HG03280 (cell line): ENCODE results near the gene ITPR1.

Experiments
- ATAC-seq: cut with Tn5 transposase; IDR thresholded peaks from one replicate; pipeline ENCODE4 v1.9.1; 2021; ENCODE audit warnings: mild to moderate bottlenecking, moderate library complexity; ENCODE audit not compliant: unreplicated experiment

ITPR1 gene

DNA sequence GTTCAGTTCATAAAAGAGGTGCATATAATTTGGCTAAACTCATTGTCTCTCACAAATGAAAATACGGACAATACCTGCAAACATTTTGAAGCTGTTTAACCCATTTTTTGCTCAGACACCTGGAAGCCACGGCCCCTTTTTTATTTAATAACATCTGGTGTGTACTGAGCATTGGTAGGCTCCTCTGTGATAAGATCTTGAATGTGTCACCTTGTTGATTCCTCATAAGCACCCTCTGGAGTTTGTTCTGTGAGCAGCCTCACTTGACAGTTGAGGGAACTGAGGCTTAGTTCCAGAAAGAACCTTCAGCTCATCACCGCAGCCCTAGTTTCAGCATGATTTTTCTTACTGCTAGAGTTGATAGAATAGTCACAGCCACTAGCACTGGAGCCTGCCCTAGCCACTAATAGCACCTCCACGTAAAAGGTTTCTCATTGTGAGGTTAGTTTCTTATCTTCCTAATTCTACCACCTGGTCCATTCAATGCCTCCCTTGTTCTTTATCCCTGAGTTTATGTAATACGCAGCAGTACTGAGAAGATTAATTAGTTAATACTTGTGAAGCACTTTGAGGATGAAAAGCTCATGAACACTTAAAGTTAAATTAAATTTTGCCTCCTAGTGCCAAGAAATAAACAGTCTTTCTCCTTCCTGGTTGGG, 71.9 kb downstream of the ITPR1 start:
- no peak for ATAC-seq

DNA sequence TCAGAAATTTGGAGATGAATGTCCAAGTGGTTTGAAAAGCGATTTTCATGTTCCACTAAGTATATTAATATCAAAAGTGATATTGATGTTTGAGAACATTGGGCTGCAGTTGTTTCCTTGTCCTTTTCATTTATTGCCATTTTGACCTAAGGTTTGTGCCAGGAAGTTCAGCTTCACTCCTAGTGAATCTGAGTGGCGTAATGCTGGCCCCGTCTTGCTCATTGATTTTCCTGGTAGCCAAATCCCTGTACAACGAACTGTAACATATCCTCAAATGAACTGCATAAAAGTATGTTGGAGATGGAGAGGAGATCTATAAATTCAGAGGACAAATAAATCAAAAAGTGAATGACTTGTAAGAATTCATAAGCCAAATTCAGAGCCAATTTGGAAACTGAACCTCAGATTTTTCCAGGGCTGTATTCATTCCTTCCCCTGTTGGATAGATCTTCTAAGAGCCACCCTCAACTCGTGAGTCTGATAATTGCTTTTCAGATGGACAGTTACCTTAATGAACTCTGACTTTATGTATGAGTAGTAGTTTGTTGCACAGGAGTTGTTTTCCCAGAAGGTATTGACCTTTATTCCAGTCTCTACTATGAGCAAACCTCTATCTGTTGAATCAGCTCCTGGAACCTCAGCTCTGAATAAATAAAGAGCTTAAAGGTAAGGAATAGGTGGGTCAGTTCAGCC, 72.8 kb downstream of the ITPR1 start:
- ATAC-seq: no peak

DNA sequence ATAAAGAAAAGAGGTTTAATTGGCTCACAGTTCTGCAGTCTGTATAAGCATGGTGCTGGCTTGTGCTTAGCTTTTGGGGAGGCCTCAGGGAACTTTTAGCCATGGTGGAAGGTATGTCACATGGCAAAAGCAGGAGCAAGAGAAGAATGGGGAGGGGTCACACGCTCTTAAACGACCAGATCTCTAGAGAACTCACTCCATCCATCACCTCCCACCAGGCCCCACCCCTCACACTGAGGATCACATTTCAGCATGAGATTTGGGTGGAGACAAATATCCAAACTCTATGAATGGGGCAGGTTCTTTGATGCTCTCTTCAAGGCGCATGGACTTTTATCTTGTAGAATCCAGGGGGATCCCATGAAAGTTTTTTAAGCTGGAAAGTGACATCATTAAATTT, 75.7 kb downstream of the ITPR1 start:
- no peak for ATAC-seq

DNA sequence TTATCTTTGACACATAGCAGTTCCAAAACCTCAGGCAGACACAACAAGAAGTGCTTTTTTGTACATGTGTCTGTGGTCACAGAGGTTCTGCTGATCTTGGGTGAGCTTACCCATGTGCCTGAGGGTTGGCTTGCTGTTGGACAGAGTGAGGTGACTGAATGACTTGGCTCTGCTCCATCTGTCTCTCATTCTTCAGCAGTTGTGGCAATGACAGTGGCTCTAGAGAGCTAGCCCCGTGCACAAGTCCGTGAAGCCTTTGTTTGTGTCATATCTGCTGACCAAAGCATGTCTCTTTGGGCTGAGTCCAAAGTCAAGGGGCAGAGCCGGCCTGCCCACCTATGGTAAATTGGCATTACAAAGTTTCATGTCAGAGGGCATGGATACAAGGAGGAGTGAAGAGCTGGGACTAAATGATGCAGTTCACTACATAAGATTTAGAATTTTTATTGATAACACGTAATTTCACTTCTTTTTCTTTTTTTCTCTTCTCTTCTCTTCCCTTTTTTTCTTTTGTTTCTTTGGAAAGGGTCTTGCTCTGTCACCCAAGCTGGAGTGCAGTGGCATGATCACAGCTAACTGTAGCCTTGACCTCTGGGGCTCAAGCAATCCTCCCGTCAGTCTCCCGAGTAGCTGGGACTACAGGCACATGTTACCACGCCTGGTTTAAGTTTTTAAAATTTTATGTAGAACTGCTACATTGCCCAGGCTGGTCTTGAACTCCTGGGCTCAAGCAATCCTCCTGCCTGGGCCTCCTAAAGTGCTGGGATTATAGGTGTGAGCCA, 77.9 kb downstream of the ITPR1 start:
- no peak for ATAC-seq

DNA sequence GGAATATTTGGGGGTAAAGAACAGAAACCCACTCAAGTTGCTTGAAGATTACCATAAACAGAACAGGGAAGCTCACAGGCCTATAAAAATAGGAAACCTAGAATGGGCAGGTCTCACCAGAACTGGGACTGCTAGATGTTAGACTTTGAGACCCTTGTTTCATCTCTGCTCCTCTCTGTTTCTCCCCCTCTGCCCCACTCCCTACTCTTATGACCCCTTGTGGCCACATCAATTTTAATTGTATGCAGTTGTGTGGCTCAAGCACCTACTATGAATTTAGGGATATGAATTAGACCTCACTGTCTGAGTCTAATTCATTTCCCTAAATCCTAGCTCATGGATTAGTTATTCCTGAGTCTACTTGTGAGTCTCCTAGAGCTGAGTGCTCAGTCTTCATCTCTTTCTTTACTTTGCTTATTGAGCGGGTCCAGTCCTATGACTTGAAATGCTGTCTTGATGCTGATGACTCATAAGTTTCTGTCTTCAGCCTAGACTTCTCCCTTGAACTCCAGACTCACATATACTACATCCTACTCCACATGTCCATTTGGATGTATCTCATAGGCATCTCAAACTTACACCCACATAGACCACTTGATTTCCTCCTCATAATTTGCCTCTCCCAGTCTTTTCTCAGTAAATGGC, 78.7 kb downstream of the ITPR1 start:
- no peak for ATAC-seq

DNA sequence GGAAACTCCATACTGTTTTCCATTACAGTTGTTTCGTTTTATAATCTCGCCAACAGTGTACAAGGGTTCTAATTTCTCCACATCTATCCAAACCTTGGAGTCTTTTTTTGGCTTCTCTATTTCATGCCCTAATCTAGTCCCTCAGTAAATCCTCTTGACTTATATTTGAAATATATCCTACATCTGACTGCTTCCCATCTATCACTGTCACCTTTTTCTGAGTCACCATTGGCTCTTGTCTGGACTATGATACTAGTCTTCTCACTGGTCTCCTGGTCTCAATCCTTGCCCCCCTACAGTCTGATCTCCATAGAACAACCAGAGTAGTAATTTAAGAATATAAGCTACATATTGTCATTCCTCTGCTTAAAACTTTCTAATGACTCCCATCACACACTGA, 80.0 kb downstream of the ITPR1 start:
- ATAC-seq: no peak

DNA sequence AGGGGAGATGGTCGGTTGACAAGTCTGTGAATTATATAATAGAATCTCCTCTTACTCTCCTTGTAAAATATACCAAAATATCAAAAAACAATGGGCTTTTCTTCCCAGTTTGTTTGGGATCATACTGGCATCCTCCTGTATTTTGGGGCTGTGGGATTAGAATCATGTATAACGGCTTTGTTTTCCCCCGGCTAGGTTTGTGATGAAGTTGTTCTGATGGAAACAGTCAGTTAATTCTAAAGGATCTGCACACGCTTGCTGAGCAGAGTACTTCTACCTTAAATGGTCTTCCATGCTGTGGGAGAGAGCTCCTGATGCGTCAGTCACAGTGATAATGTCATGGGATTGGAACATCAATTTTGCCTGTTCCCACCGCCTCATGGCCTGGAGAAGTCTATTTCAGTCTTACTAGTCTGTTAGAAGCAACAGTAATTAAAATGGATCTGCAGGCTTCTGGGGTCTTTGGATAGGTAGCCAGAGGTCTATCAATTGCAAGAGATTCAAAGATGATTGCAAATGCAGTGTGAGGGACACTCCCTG, 81.3 kb downstream of the ITPR1 start:
- ATAC-seq: no peak

DNA sequence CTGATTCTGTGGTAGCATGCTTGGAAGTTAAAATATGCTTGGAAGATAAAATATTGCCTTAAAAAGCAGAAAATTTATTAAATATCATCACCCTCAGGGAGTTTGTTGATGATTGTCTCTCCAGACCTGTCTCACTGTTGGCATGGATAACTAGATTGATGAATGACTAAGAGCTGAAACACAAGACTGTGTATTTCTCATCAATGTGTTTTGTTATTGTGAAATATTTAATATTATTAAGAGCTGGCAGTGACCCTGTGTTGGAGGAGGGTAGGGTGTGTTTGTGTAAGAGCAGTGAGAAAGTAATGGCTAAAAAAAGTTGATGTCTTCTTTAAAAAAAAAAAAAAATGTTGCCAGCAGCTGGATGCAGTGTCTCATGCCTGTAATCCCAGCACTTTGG, 82.2 kb downstream of the ITPR1 start:
- no peak for ATAC-seq

DNA sequence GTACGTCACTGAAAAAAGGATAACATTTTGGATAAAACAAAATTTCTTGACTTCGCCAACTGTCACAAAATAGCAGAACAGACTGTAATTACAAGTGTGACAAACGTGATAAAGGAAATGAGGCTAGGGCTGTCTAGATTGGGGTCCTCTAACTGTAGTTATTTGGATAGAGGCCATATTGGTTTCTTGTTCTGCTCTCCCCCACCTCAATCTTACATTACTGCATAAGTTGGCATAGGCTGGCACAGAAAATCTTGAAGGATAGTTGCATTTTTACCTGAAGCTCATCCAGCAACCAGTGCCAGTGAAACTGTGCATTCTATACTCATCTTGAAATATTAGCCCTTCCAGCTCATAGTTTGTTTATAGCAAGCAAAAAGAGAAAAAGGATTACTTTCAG, 84.6 kb downstream of the ITPR1 start:
- no peak for ATAC-seq

DNA sequence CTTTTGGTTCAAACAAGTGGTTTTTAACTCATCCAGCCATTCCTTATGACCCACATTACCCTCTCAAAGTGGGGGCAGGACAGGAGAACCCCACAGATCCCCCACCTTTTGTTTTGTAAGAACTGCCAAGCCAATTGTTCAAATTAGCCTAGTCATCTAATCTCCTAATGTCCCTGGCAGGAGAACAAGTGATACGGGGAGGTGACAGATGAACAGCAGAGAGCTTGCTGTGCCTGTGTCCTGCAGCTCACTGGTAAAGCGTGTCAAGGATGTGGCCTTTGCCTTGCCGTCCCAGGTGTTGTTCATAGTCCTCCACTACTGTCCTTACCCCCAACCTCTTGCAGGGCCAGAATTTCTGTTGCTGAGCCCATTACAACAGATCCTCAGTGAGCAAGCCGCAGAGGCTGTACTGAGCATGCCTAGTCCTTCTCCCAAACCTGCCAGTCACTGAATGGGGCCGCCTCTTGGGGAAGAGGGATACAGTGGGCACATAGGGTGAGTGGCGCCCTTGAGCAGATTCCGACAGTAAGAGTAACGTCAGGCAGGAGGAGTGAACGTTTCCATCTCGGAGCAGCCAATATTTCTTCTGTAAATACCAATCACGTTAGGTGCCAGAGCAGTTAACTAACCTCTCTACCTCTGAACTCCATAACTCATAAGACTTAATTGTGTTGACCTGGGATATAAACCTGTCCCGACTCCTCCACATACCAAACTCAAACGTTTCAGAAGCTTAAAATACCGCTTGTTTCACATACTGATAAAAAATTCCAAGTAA, 87.4 kb downstream of the ITPR1 start:
- no peak for ATAC-seq

DNA sequence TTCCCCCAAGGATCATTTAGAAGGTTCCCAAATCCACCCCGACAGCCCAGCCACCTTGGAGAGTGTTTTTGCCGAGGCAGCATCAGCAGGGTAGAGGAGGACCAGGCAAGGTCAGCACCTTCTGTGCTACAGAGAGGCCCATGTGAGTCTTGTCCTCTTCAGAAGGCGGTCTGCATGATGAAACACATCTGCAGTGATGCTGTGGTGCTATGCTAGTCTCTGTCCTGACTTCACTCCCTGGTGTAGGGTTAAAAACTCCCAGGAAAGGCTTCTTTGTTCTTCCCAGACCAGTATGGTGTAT, 87.9 kb downstream of the ITPR1 start:
- no peak for ATAC-seq

DNA sequence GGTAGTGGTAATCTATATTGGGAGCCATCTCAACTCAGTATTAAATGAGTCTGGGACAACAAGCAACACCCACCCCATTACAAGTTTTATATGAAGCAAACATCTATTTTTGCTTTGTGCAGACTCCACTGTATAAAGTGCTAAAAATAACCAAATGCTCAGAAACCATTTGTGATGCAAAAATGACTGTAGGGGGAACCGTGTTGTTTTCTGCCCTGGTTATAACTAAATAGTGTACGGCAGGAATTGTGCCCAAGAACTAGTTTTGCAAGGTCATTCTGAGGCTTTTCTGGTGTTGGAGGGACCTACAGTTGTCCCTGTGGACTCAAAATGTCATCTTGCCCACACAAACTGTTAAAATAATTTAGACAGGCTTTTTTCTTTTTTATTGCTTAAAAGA, 88.3 kb downstream of the ITPR1 start:
- no peak for ATAC-seq

DNA sequence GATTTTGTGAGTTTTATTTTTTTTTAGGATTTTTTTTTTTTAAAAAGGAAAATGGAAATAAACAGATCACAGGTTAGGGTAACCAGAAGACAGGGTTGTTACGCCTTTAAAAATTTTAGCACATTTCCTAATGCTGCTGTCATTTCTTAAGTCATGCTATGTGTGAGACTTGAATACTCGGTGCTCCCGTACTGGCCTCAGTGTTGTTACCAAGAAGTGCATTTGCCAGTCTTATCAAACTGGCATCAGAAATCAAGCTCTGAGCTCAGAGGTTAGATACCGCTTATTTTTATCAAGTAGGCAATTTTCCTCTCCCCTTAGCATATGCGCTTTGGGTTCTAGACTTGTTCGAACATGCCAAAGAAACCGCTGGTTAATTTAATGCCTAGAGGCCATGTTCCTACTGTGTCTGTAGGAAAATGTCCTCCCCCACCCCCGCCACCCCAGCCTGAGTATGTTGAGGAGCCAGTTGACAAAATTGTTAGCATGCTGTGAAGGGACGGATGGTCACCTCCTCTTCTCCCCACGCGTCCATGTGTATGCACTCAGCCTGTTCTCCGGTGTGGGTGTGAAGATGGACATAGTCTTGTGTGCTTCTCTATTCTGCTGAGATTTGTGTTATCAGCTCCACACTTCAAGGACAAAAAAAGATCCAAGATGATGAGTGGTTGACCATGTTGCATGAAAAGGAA, 88.9 kb downstream of the ITPR1 start:
- ATAC-seq: no peak

DNA sequence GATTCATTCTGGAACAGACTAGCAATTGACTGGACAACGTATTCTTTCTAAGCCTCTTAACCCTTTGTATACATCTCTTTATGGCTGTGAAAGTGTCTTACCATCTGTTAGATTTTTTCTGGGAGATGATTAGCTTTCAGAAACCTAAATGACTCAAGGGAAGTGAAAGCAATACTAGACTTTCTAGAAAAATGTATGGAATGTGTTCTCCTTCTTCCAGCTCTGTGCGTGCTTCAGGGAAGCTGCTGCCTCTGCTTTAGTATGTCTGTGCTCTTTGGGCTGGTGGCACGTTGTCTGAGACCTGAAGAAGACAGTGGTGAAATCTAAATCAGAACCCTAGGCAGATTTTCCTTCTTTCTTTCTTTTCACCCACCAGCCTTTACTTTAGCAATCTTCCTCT, 89.5 kb downstream of the ITPR1 start:
- no peak for ATAC-seq

DNA sequence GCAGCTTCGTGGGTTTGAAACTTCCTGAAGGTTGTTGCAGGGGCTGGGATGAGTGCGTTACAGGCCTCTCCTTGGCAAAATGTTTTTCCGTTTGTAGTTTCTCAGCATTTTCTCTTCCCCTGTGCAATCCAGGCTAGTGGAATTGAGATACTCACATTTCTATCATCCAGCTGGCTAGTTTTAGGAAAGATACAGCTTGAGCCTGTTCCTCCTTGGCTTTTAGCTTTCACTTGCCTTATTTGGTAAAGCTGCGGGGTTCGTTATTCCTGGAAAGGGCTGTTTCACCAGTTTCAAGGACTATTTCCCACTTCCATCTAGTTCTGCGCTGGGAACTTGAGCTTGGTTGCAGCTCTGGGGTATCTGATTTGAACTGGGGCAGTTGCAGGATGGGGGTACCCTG, 90.3 kb downstream of the ITPR1 start:
- ATAC-seq: no peak

DNA sequence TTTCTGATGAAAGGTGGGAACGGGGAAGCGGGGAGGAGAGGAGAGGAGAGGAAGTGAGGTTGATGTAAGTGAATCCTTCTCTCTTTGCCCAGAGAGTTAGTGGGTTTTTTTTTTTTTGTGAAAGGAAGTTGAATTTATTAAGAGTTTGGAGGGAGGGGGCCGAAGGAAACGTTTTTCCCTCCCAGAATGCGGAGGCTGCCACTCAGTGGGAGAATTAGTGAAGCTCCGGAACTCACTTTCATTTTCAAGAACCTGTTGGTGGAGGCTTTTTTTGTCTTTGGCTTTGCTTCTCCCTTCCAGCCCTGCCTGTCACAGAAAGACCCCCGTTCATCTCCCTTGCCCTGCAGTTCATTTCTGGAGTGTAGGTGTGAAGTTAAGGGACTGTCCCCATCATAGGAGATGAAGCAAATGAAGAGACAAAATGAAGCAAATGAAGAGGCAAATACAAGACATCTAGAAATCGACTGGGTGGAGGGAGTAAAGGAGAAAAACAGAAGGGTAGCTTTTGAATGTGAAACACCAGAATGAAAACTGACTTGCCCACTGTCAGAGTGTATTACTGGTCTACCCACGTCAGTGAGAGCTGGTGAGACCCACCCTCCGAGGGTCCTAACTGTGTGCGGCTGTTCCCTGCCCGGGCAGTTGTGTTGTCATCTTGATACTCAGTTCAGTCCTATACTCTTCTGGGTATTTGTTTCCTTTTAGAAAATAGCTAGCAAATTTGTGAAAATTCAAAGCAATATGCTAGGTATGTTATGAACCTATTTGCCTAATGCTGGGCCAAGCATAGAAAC, 91.5 kb downstream of the ITPR1 start:
- no peak for ATAC-seq

DNA sequence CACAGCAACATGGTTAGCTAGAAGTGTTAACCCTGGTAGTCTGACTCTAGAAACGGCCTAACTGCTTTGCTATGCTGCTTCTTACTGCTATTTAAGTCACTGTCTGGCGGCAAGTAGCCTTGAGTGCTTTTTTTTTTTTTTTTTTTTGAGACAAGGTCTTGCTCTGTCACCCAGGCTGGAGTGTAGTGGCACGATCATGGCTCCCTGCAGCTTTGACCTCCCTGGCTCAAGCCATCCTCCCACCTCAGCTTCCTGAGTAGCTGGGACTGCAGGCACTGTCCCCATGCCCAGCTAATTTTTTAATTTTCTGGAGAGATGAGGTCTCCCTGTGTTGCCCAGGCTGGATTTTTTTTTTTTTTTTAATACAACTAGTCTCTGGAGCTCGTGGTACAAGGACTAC, 93.2 kb downstream of the ITPR1 start:
- no peak for ATAC-seq

DNA sequence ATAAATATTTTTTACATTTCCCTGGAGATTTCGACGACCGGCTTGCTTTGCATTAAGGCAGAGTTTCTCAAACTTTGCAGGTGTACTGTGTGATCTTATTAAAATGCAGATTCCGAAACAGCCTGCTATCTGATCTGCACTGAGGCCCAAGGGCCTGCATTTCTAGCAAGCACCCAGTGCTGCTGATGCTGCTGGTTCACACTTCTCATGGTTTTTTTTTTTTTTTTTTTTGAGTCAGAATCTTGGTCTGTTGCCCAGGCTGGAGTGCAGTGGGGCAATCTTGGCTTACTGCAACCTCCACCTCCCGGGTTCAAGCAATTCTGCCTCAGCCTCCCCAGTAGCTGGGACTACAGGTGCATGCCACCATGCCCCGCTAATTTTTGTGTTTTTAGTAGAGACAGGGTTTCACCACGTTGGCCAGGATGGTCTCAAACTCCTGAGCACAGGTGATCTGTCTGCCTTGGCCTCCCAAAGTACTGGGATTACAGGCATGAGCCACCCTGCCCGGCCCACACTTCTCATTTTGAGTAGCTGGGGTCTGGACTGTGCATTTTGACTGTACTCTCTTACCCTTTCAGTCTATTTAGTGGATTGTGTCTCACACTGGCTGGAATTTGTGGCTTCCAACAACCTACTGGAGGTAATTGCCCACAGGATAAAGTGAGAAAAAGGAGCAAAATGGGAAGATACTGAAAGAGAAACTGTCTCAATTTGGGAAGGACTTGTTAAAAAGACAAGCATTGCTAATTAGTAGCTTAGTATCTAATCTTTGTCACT, 94.1 kb downstream of the ITPR1 start:
- no peak for ATAC-seq

DNA sequence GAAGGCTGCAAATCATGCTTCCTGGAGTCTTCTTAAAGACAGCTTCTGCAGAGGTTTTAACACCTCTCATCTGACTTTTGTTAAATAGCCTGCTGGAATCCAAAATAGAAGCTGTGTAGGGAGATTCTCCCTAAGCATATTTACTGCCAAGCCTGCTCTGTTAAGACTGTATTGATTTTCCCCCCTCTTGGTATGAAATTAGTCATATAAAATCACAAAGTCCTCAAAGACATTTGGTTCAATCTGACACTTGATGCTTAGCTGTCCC, 94.6 kb downstream of the ITPR1 start:
- ATAC-seq: no peak
